Caco-2 (cell line): Measurements from ENCODE around the gene OR1K1. TPM values are rescaled to one million over a fixed set of nuclear protein-coding genes. Genes with fewer than 3 reads are reported as not detected.

Experiments
- BruUV-seq: library from RNA; stranded (reverse); fragments of 400-500 nt; replicated peaks from 2 replicates; lab custom pipeline; 2021; lab: Mats Ljungman, UMichigan
- CTCF ChIA-PET: fragments of 300-600 bp; sonication (Branson Sonifier 250); formaldehyde crosslinking; loops from one replicate; lab custom pipeline; 2022; ENCODE audit warnings: antibody characterized with exemption; lab: Charles Lee
- POLR2A ChIA-PET: fragments of 300-600 bp; sonication (Branson Sonifier 250); formaldehyde crosslinking; loops from one replicate; lab custom pipeline; 2022; ENCODE audit warnings: antibody characterized with exemption; lab: Charles Lee
- DNase-seq, 2 experiments: peaks; one replicate each; pipeline versions ENCODE4 v3.0.0 to v3.0.0-alpha.2; 2020 to 2022
- H3K27me3 ChIP-seq: replicated peaks from 2 replicates; pipeline ENCODE4 v1.6.0; 2011; ENCODE audit warnings: low read length; ENCODE audit not compliant: control insufficient read depth, insufficient read depth
- H3K36me3 ChIP-seq: 2 replicates; pipeline ENCODE4 v1.5.1; 2011; ENCODE audit warnings: low read length; ENCODE audit not compliant: control insufficient read depth, insufficient read depth
- H3K4me1 ChIP-seq: fragments of 250-450 bp; sonication (Bioruptor Pico); 2 replicates; pipeline ENCODE4 v1.5.1; 2020; ENCODE audit warnings: mild to moderate bottlenecking
- H3K4me3 ChIP-seq: 2 replicates; pipeline ENCODE4 v1.5.1; 2011; ENCODE audit warnings: low read depth, mild to moderate bottlenecking, control low read depth, low read length
- H3K9me3 ChIP-seq: fragments of 250-450 bp; sonication (Bioruptor Pico); 2 replicates; pipeline ENCODE4 v1.5.1; 2020; ENCODE audit warnings: mild to moderate bottlenecking, moderate library complexity
- H3K27ac Mint-ChIP-seq: one replicate; pipeline ENCODE4 v1.8.0; 2022; ENCODE audit warnings: mixed read lengths; ENCODE audit not compliant: unreplicated experiment
- H3K27me3 Mint-ChIP-seq: one replicate; pipeline ENCODE4 v1.8.0; 2022; ENCODE audit warnings: mixed read lengths; ENCODE audit not compliant: insufficient read depth, unreplicated experiment
- H3K36me3 Mint-ChIP-seq: one replicate; pipeline ENCODE4 v1.8.0; 2022; ENCODE audit warnings: mild to moderate bottlenecking, mixed read lengths; ENCODE audit not compliant: insufficient read depth, unreplicated experiment
- H3K4me1 Mint-ChIP-seq: one replicate; pipeline ENCODE4 v1.8.0; 2022; ENCODE audit warnings: low read depth, mixed read lengths; ENCODE audit not compliant: unreplicated experiment
- H3K4me3 Mint-ChIP-seq: one replicate; pipeline ENCODE4 v1.8.0; 2022; ENCODE audit warnings: mild to moderate bottlenecking, moderate library complexity, mixed read lengths; ENCODE audit not compliant: unreplicated experiment
- H3K9me3 Mint-ChIP-seq: one replicate; pipeline ENCODE4 v1.8.0; 2022; ENCODE audit warnings: mixed read lengths; ENCODE audit not compliant: unreplicated experiment
- CTCF ChIP-seq, 2 experiments: fragments of 200-600 bp in 1 of 2; IDR thresholded peaks; 1 replicate in 1 of 2; 2 replicates in 1 of 2; pipeline versions ENCODE4 v1.5.1 to v1.8.0; 2011 to 2022; ENCODE audit warnings: antibody characterized with exemption in 1 of 2, control low read depth in 1 of 2, inconsistent platforms in 1 of 2, low read depth in 1 of 2, low read length in 1 of 2, mild to moderate bottlenecking in 1 of 2, moderate library complexity in 1 of 2; ENCODE audit not compliant: insufficient read depth in 1 of 2, severe bottlenecking in 1 of 2, unreplicated experiment in 1 of 2
- intact Hi-C: fragments of 100-400 bp; cut with micrococcal nuclease; formaldehyde crosslinking; loops from one replicate; pipeline ENCODE4 v1.10.0; 2022; ENCODE audit not compliant: unreplicated experiment
- total RNA-seq: library from RNA; stranded (reverse); gene quantifications from 2 replicates; pipeline ENCODE4 v1.2.3, GENCODE V29; 2022

Gene OR1K1
- total RNA-seq, 1 experiment from 2014 or later, result not detected

- peaks cover 11% of the 10 kb centered on the region for H3K4me1 ChIP-seq
- H3K36me3 ChIP-seq, result no peaks in the 10 kb centered on the region
- H3K4me3 Mint-ChIP-seq, result no peak overlapping the region
- peaks cover 7% of the 10 kb centered on the region for H3K4me1 Mint-ChIP-seq
- no peak for TF ChIP-seq CTCF (IDR thresholded peaks at IDR 0.05; ENCODE audit: insufficient read depth in 1 of 2, low read depth in 1 of 2, low read length in 1 of 2, severe bottlenecking in 1 of 2, unreplicated experiment in 1 of 2)
- H3K9me3 ChIP-seq, result no peaks in the 10 kb centered on the region
- no peak for DNase-seq
- H3K27ac Mint-ChIP-seq, result no peak overlapping the region
- CTCF ChIA-PET, result interaction anchor here (0.6 kb wide), 1 partner anchor 34 kb away, joined by 4 read pairs; no protein-coding TSS in a partner anchor
- H3K36me3 Mint-ChIP-seq, result no peaks in the 10 kb centered on the region
- no peaks in the 10 kb centered on the region for H3K27me3 ChIP-seq
- intact Hi-C loops, result no loop called here
- H3K27me3 Mint-ChIP-seq, result no peaks in the 10 kb centered on the region
- H3K4me3 ChIP-seq, result no peak overlapping the region
- POLR2A ChIA-PET, result no interaction called here
- H3K9me3 Mint-ChIP-seq, result no peaks in the 10 kb centered on the region
- no TSS peak for BruUV-seq
These were observed 10.5 kb upstream of the OR1K1 start for GRCh38 chr9:122789256-122790046.

- TF ChIP-seq CTCF (IDR thresholded peaks at IDR 0.05; ENCODE audit: insufficient read depth in 1 of 2, low read depth in 1 of 2, low read length in 1 of 2, severe bottlenecking in 1 of 2, unreplicated experiment in 1 of 2), result no peak
- no peaks in the 10 kb centered on the region for H3K27me3 ChIP-seq
- H3K4me3 ChIP-seq, result no peak overlapping the region
- no peaks in the 10 kb centered on the region for H3K4me1 ChIP-seq
- Mint-ChIP-seq H3K9me3 (no peaks in the 10 kb centered on the region), H3K27ac (no peak overlapping the region), H3K4me3 (no peak overlapping the region), H3K27me3 (no peaks in the 10 kb centered on the region), H3K36me3 (no peaks in the 10 kb centered on the region), H3K4me1 (no peaks in the 10 kb centered on the region)
- no peaks in the 10 kb centered on the region for H3K9me3 ChIP-seq
- ChIA-PET CTCF (no interaction called here), POLR2A (no interaction called here)
- no peak for DNase-seq
- BruUV-seq, result no TSS peak
- no peaks in the 10 kb centered on the region for H3K36me3 ChIP-seq
- intact Hi-C loops, result no loop called here
These were observed 7.9 kb upstream of the OR1K1 start for GRCh38 chr9:122791872-122792669.

GRCh38 chr9:122797316-122798063 lies 2.4 kb upstream of the OR1K1 start:
- H3K27me3 Mint-ChIP-seq, result no peaks in the 10 kb centered on the region
- no peaks in the 10 kb centered on the region for H3K4me1 Mint-ChIP-seq
- no peak for DNase-seq
- Histone ChIP-seq H3K27me3 (no peaks in the 10 kb centered on the region), H3K36me3 (no peaks in the 10 kb centered on the region), H3K4me1 (no peaks in the 10 kb centered on the region), H3K4me3 (no peak overlapping the region), H3K9me3 (no peaks in the 10 kb centered on the region)
- POLR2A ChIA-PET, result no interaction called here
- intact Hi-C loops, result no loop called here
- H3K36me3 Mint-ChIP-seq, result peaks cover 5% of the 10 kb centered on the region
- H3K27ac Mint-ChIP-seq, result no peak overlapping the region
- TF ChIP-seq CTCF (IDR thresholded peaks at IDR 0.05; ENCODE audit: insufficient read depth in 1 of 2, low read depth in 1 of 2, low read length in 1 of 2, severe bottlenecking in 1 of 2, unreplicated experiment in 1 of 2), result no peak
- no TSS peak for BruUV-seq
- CTCF ChIA-PET, result no interaction called here
- H3K4me3 Mint-ChIP-seq, result no peak overlapping the region
- no peaks in the 10 kb centered on the region for H3K9me3 Mint-ChIP-seq
